Osteocyte (in vitro differentiated cells): ENCODE results near the gene NDP. TPM values are rescaled to one million over a fixed set of nuclear protein-coding genes. Genes with fewer than 3 reads are reported as not detected.

Experiments used
- DNase-seq: peaks from one replicate; pipeline ENCODE4 v3.0.0; 2021; ENCODE audit warnings: mixed read lengths; ENCODE audit not compliant: unreplicated experiment; ENCODE audit errors: extremely low spot score
- H3K27ac Mint-ChIP-seq: one replicate; pipeline ENCODE4 v1.8.0; 2021; ENCODE audit warnings: mild to moderate bottlenecking, mixed read lengths; ENCODE audit not compliant: unreplicated experiment
- H3K27me3 Mint-ChIP-seq: one replicate; pipeline ENCODE4 v1.8.0; 2021; ENCODE audit warnings: mixed read lengths; ENCODE audit not compliant: unreplicated experiment
- H3K36me3 Mint-ChIP-seq: one replicate; pipeline ENCODE4 v1.8.0; 2021; ENCODE audit warnings: mixed read lengths; ENCODE audit not compliant: unreplicated experiment
- H3K4me1 Mint-ChIP-seq: one replicate; pipeline ENCODE4 v1.8.0; 2021; ENCODE audit warnings: mixed read lengths; ENCODE audit not compliant: unreplicated experiment
- H3K4me3 Mint-ChIP-seq: one replicate; pipeline ENCODE4 v1.8.0; 2021; ENCODE audit warnings: mild to moderate bottlenecking, moderate library complexity, mixed read lengths; ENCODE audit not compliant: unreplicated experiment
- H3K9me3 Mint-ChIP-seq: one replicate; pipeline ENCODE4 v1.8.0; 2021; ENCODE audit warnings: mixed read lengths; ENCODE audit not compliant: unreplicated experiment
- total RNA-seq: library from RNA; stranded (reverse); gene quantifications from 2 replicates; pipeline ENCODE4 v1.2.1, GENCODE V29; 2021
- TF ChIP-seq, protein P1 (sequence below): fragments of 200-600 bp; sonication (generic); IDR thresholded peaks from 2 replicates; pipeline ENCODE4 v1.5.0; 2021; ENCODE audit warnings: antibody characterized with exemption, mild to moderate bottlenecking, moderate library complexity

Gene NDP
- total RNA-seq, 1 donor from 2014 or later, result not detected

GRCh38 chrX:43968359-43968781, 4.8 kb downstream of the NDP start:
- TF ChIP-seq, protein P1, sequence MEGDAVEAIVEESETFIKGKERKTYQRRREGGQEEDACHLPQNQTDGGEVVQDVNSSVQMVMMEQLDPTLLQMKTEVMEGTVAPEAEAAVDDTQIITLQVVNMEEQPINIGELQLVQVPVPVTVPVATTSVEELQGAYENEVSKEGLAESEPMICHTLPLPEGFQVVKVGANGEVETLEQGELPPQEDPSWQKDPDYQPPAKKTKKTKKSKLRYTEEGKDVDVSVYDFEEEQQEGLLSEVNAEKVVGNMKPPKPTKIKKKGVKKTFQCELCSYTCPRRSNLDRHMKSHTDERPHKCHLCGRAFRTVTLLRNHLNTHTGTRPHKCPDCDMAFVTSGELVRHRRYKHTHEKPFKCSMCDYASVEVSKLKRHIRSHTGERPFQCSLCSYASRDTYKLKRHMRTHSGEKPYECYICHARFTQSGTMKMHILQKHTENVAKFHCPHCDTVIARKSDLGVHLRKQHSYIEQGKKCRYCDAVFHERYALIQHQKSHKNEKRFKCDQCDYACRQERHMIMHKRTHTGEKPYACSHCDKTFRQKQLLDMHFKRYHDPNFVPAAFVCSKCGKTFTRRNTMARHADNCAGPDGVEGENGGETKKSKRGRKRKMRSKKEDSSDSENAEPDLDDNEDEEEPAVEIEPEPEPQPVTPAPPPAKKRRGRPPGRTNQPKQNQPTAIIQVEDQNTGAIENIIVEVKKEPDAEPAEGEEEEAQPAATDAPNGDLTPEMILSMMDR, result no peak
- no peak overlapping the region for H3K27ac Mint-ChIP-seq
- no peaks in the 10 kb centered on the region for H3K9me3 Mint-ChIP-seq
- peaks cover 9% of the 10 kb centered on the region for H3K27me3 Mint-ChIP-seq
- peaks cover under 1% of the 10 kb centered on the region for H3K4me1 Mint-ChIP-seq
- H3K36me3 Mint-ChIP-seq, result no peaks in the 10 kb centered on the region
- H3K4me3 Mint-ChIP-seq, result no peak overlapping the region
- no peak for DNase-seq

DNA sequence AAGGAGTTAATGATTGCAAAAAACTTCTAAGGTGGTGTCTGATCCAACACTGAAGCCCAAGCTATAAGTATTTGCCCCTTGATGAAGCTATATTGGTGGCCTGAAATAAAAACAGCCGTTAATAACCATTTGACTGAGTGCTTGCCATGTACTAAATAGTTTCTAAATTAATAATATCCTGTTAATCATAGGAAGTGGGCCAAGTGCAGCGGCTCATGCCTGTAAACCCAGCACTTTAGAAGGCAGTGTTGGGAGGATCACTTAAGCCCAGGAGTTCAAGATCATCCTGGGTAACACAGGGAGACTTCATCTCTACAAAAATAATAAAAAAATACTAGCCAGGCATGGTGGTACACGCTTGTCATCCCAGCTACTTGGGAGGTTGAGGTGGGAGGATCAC, 8.3 kb downstream of the NDP start:
- H3K27me3 Mint-ChIP-seq, result no peaks in the 10 kb centered on the region
- H3K4me3 Mint-ChIP-seq, result no peak overlapping the region
- H3K9me3 Mint-ChIP-seq, result peaks cover 13% of the 10 kb centered on the region
- no peaks in the 10 kb centered on the region for H3K36me3 Mint-ChIP-seq
- H3K27ac Mint-ChIP-seq, result no peak overlapping the region
- DNase-seq, result no peak
- TF ChIP-seq, protein P1, result no peak
- no peaks in the 10 kb centered on the region for H3K4me1 Mint-ChIP-seq

DNA sequence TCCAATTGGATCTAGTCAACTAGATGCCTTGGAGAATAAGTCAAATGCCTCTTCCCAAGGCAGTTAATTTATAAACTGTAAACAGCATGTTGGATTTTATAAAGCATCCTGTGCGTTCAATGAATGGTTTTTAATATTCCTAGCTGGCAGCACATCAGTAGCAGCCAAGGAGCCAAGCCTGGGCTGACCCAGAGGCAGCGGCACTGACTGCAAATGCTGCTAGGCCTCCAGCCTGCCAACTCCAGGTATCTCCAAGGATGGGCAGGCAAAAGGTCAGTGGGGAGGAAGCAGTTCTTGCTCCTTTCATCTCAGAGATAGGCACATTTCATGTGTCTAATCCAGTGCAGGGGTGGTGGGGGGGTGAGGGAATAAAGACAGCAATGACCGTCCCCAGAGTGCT, 9.5 kb downstream of the NDP start:
- Mint-ChIP-seq H3K27me3 (peaks cover under 1% of the 10 kb centered on the region), H3K9me3 (peaks cover 13% of the 10 kb centered on the region), H3K4me3 (no peak overlapping the region), H3K36me3 (no peaks in the 10 kb centered on the region), H3K27ac (no peak overlapping the region), H3K4me1 (no peaks in the 10 kb centered on the region)
- no peak for DNase-seq
- TF ChIP-seq, protein P1, result no peak

DNA sequence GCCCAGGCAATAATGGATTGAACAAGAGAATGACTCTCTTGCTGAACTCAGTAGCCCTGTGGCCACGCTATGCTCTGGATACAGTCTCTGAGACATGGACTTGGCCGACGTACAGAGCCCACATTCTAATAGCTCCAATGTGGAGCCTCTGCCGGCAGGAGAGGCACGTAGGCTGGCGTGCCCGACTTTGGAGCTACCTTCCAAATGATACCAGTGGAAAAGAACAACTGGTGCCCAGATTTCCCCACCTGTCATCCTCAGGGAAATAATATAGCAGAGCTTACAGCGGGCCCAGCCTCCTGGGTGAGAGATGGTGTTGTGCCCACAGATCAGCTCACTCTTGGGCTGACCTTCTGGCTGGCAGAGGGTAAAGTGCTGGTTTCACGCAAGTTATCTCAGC, 10.6 kb downstream of the NDP start:
- Mint-ChIP-seq H3K27ac (no peak overlapping the region), H3K36me3 (no peaks in the 10 kb centered on the region), H3K27me3 (peaks cover 3% of the 10 kb centered on the region), H3K4me3 (no peak overlapping the region), H3K4me1 (no peaks in the 10 kb centered on the region), H3K9me3 (peaks cover 13% of the 10 kb centered on the region)
- no peak for DNase-seq
- TF ChIP-seq, protein P1, result no peak

DNA sequence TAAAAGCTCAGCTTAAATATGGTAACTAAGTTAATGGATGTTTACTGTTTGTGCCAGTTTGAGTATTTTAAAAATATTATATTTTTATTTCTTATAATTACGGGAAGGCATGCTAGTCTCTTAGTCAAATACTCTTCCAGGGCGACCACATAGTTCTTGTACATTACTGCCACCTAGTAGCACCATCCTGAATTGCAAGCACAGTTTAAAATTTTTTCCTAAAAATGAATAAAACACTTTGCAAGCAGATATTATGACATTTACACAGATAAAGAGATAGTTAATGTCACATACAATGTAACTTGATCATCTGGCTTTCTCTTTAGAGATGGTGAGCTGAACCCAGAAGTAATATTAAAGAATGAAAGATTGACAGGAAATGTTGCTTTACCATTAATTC, 11.5 kb downstream of the NDP start:
- no peaks in the 10 kb centered on the region for H3K36me3 Mint-ChIP-seq
- no peak overlapping the region for H3K27ac Mint-ChIP-seq
- no peak for DNase-seq
- peaks cover 13% of the 10 kb centered on the region for H3K9me3 Mint-ChIP-seq
- TF ChIP-seq, protein P1, result no peak
- H3K27me3 Mint-ChIP-seq, result peaks cover 3% of the 10 kb centered on the region
- H3K4me1 Mint-ChIP-seq, result no peaks in the 10 kb centered on the region
- H3K4me3 Mint-ChIP-seq, result no peak overlapping the region
